HepG2 (cell line): ENCODE data around the gene SNAP23. TPM values are rescaled to one million over a fixed set of nuclear protein-coding genes. Genes with fewer than 3 reads are reported as not detected.

ENCODE experiments used
- CCAR2 ChIP-seq: fragments of 200-400 bp; formaldehyde crosslinking; optimal IDR thresholded peaks from 2 replicates; pipeline ENCODE3; 2018; ENCODE audit warnings: low read depth, mild to moderate bottlenecking, low read length, moderate library complexity
- CENPBD1 ChIP-seq: sonication (generic); formaldehyde crosslinking; IDR thresholded peaks from 2 replicates; pipeline ENCODE4 v1.8.0; 2022; ENCODE audit warnings: missing genetic modification reagents, low read depth, mild to moderate bottlenecking, borderline replicate concordance
- DPF2 ChIP-seq: sonication (generic); formaldehyde crosslinking; IDR thresholded peaks from 2 replicates; pipeline ENCODE4 v1.4.0; 2020; ENCODE audit warnings: mild to moderate bottlenecking, low read depth, missing genetic modification reagents, borderline replicate concordance
- FOXM1 ChIP-seq: sonication (generic); formaldehyde crosslinking; IDR thresholded peaks from 2 replicates; pipeline ENCODE4 v1.5.0; 2020; ENCODE audit warnings: missing genetic modification reagents
- GATAD1 ChIP-seq: IDR thresholded peaks from 2 replicates; pipeline ENCODE4 v1.6.1; 2016; ENCODE audit warnings: missing genetic modification reagents, missing compliant biosample characterization
- HOXD1 ChIP-seq: sonication (generic); formaldehyde crosslinking; IDR thresholded peaks from 2 replicates; pipeline ENCODE4 v1.5.0; 2020; ENCODE audit warnings: missing genetic modification reagents
- NFYC ChIP-seq: IDR thresholded peaks from 2 replicates; pipeline ENCODE4 v1.6.1; 2016; ENCODE audit warnings: missing genetic modification reagents, missing compliant biosample characterization
- NONO ChIP-seq, 2 experiments: fragments of 450-650 bp in 1 of 2; sonication (generic) in 1 of 2; formaldehyde crosslinking in 1 of 2; IDR thresholded peaks in 1 of 2; conservative IDR thresholded peaks in 1 of 2; 2 replicates each; pipeline versions ENCODE4 v1.6.1 to v1.8.0; 2017 to 2022; ENCODE audit warnings: mild to moderate bottlenecking in 1 of 2, missing genetic modification reagents in 1 of 2, moderate library complexity in 1 of 2
- RFX3 ChIP-seq: IDR thresholded peaks from 2 replicates; pipeline ENCODE4 v1.6.1; 2016; ENCODE audit warnings: missing biosample characterization, missing genetic modification reagents
- SALL2 ChIP-seq: sonication (generic); formaldehyde crosslinking; IDR thresholded peaks from 2 replicates; pipeline ENCODE4 v1.8.1; 2023; ENCODE audit warnings: mild to moderate bottlenecking, missing genetic modification reagents, inconsistent platforms
- SMARCE1 ChIP-seq: fragments of 450-650 bp; IDR thresholded peaks from 2 replicates; pipeline ENCODE4 v1.6.1; 2017; ENCODE audit warnings: borderline replicate concordance
- SYNCRIP ChIP-seq: fragments of 200-400 bp; formaldehyde crosslinking; IDR thresholded peaks from 2 replicates; pipeline ENCODE4 v1.6.1; 2018; ENCODE audit warnings: mild to moderate bottlenecking, low read depth, low read length; ENCODE audit not compliant: insufficient read depth
- THRA ChIP-seq: sonication (generic); formaldehyde crosslinking; IDR thresholded peaks from 2 replicates; pipeline ENCODE4 v1.4.0; 2020; ENCODE audit warnings: missing genetic modification reagents, borderline replicate concordance
- TIGD3 ChIP-seq: sonication (generic); formaldehyde crosslinking; IDR thresholded peaks from 2 replicates; pipeline ENCODE4 v1.5.1; 2020; ENCODE audit warnings: mild to moderate bottlenecking, missing genetic modification reagents, borderline replicate concordance
- TP53 ChIP-seq: sonication (generic); formaldehyde crosslinking; conservative IDR thresholded peaks from 2 replicates; pipeline ENCODE4 v1.4.0; 2020; ENCODE audit warnings: missing genetic modification reagents
- ZBTB7A ChIP-seq: sonication (generic); formaldehyde crosslinking; IDR thresholded peaks from 2 replicates; pipeline ENCODE4 v1.8.0; 2022; ENCODE audit warnings: mild to moderate bottlenecking, missing genetic modification reagents
- ZNF362 ChIP-seq: sonication (generic); formaldehyde crosslinking; IDR thresholded peaks from 2 replicates; pipeline ENCODE4 v1.4.0; 2020; ENCODE audit warnings: missing genetic modification reagents, mild to moderate bottlenecking, borderline replicate concordance
- ZUFSP ChIP-seq: sonication (generic); formaldehyde crosslinking; IDR thresholded peaks from 2 replicates; pipeline ENCODE4 v1.9.0; 2021; ENCODE audit warnings: missing genetic modification reagents, mild to moderate bottlenecking, borderline replicate concordance
- polyA plus RNA-seq, 8 experiments: library from polyadenylated mRNA; depleted of rRNA in 3 of 8; stranded (reverse) in 7 of 8; unstranded in 1 of 8; fragments of >200 nt; fragmentation: Illumina TruSeq in 4 of 8; extraction: Trizol in 4 of 8; gene quantifications; 2 replicates each; pipeline versions ENCODE4 v1.2.1 to v1.2.3, GENCODE V29; 2011 to 2016; ENCODE audit warnings: low read depth in 4 of 8, missing spikeins in 1 of 8, mixed read lengths in 1 of 8; ENCODE audit not compliant: insufficient read depth in 1 of 8
- total RNA-seq, 5 experiments: library from RNA; depleted of rRNA; stranded (reverse); fragments of >200 nt; fragmentation: Illumina TruSeq; extraction: Trizol; gene quantifications; 2 replicates each; pipeline ENCODE4 v1.2.3, GENCODE V29; 2016; ENCODE audit warnings: low read depth in 1 of 5

Gene SNAP23
- total and polyA plus RNA-seq, 2 of the 13 experiments (the other 11 are each of a cell fraction or from before 2014, with no cell fraction given), result 37.0 to 101 TPM

- peak; percentile 14; the same call in 1 of the 2 replicates for TF ChIP-seq ZNF362 (CRISPR knock-in tag)
- no peak for TF ChIP-seq SYNCRIP
- TF ChIP-seq GATAD1 (CRISPR knock-in tag), result peak; percentile 97
- TF ChIP-seq DPF2 (CRISPR knock-in tag), result no peak
- TF ChIP-seq TIGD3 (CRISPR knock-in tag), result peak; percentile 41; the same call in 1 of the 2 replicates
- no peak for TF ChIP-seq RFX3 (CRISPR knock-in tag)
- peak; percentile 28; the same call in 1 of the 2 replicates for TF ChIP-seq NFYC (CRISPR knock-in tag)
- TF ChIP-seq ZBTB7A (CRISPR knock-in tag), result no peak
- no peak for TF ChIP-seq HOXD1 (CRISPR knock-in tag)
- no peak for TF ChIP-seq FOXM1 (CRISPR knock-in tag)
- no peak for TF ChIP-seq CCAR2
- TF ChIP-seq NONO (IDR thresholded peaks at IDR 0.05), result no peak
- TF ChIP-seq NONO (CRISPR knock-in tag; conservative IDR thresholded peaks at IDR 0.05), result peak; percentile 91
- TF ChIP-seq TP53 (CRISPR knock-in tag), result peak; percentile 86; the same call in 1 of the 2 replicates
- 0 out of 2 replicates have a peak, but pooled peaks have one; percentile 53 for TF ChIP-seq CENPBD1
- TF ChIP-seq THRA (CRISPR knock-in tag), result peak; percentile 35; the same call in 1 of the 2 replicates
- TF ChIP-seq ZUFSP (CRISPR knock-in tag), result no peak
- no peak for TF ChIP-seq SMARCE1
- TF ChIP-seq SALL2 (CRISPR knock-in tag), result no peak; the same call in none of the 2 replicates
Observed at GRCh38 chr15:42548249-42549031, 53.0 kb downstream of the SNAP23 start, which contains the start of the genes HAUS2 and LRRC57 (continued).
